Measurements from ENCODE around the gene TP53RK.

Gene TP53RK

GRCh38 chr20:46666306-46666705, 22.9 kb downstream of the TP53RK start:
- DNase-seq: no peak
- Histone ChIP-seq H3K36me3 (no peaks in the 10 kb centered on the region), H3K27me3 (ENCODE audit: insufficient read depth, low read depth, severe bottlenecking) (no peaks in the 10 kb centered on the region), H3K4me3 (ENCODE audit: low read depth, low read length) (no peak overlapping the region), H3K27ac (no peak overlapping the region), H3K9me3 (ENCODE audit: severe bottlenecking) (no peaks in the 10 kb centered on the region)
- TF ChIP-seq, protein P1, sequence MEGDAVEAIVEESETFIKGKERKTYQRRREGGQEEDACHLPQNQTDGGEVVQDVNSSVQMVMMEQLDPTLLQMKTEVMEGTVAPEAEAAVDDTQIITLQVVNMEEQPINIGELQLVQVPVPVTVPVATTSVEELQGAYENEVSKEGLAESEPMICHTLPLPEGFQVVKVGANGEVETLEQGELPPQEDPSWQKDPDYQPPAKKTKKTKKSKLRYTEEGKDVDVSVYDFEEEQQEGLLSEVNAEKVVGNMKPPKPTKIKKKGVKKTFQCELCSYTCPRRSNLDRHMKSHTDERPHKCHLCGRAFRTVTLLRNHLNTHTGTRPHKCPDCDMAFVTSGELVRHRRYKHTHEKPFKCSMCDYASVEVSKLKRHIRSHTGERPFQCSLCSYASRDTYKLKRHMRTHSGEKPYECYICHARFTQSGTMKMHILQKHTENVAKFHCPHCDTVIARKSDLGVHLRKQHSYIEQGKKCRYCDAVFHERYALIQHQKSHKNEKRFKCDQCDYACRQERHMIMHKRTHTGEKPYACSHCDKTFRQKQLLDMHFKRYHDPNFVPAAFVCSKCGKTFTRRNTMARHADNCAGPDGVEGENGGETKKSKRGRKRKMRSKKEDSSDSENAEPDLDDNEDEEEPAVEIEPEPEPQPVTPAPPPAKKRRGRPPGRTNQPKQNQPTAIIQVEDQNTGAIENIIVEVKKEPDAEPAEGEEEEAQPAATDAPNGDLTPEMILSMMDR (IDR thresholded peaks at IDR 0.05; ENCODE audit: low read depth, low read length): no peak

DNA sequence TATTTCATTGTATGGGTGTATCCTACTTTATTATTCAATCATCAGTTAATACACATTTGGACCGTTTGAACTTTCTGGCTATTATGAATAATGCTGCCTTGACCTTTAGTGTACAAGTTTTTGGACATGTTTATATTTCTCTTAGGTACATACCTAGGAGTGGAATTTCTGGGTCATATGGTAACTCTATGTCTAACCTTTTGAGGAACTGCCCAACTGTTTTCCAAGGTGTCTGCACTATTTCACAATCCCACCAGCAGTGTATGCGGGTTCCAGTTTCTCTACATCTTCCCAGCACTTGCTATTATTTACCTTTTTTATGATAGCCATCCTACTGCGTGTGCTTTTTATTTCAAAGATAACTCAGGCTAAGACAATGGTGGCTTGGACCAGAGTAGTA, 23.6 kb downstream of the TP53RK start:
- TF ChIP-seq, protein P1 (IDR thresholded peaks at IDR 0.05; ENCODE audit: low read depth, low read length): no peak
- Histone ChIP-seq H3K9me3 (ENCODE audit: severe bottlenecking) (no peaks in the 10 kb centered on the region), H3K36me3 (no peaks in the 10 kb centered on the region), H3K4me3 (ENCODE audit: low read depth, low read length) (no peak overlapping the region), H3K27me3 (ENCODE audit: insufficient read depth, low read depth, severe bottlenecking) (no peaks in the 10 kb centered on the region), H3K27ac (no peak overlapping the region)
- no peak for DNase-seq

DNA sequence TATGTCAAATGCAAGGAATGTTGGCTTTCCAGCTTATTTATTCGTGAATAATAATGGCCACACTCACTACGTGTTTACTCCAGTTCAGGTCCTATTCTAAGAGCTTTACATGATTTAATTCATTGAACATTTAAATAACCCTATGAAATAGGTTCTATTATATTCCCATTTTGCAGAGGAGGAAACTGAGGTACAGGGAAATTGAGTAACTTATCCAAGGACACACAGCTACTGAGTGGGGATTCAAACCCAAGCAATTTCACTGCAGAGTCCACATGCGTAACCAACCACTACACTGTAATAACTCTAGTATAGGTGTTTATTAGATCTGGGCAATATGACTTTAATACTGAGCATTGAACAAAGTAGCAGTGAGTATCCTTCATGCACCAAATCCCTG, 25.7 kb downstream of the TP53RK start:
- no peaks in the 10 kb centered on the region for H3K9me3 ChIP-seq (ENCODE audit: severe bottlenecking)
- H3K27ac ChIP-seq: no peak overlapping the region
- no peaks in the 10 kb centered on the region for H3K36me3 ChIP-seq
- H3K4me3 ChIP-seq (ENCODE audit: low read depth, low read length): no peak overlapping the region
- no peaks in the 10 kb centered on the region for H3K27me3 ChIP-seq (ENCODE audit: insufficient read depth, low read depth, severe bottlenecking)
- TF ChIP-seq, protein P1 (IDR thresholded peaks at IDR 0.05; ENCODE audit: low read depth, low read length): no peak
- no peak for DNase-seq

- Histone ChIP-seq H3K9me3 (ENCODE audit: severe bottlenecking) (no peaks in the 10 kb centered on the region), H3K27ac (no peak overlapping the region), H3K27me3 (ENCODE audit: insufficient read depth, low read depth, severe bottlenecking) (no peaks in the 10 kb centered on the region), H3K4me3 (ENCODE audit: low read depth, low read length) (no peak overlapping the region), H3K36me3 (no peaks in the 10 kb centered on the region)
- TF ChIP-seq, protein P1 (IDR thresholded peaks at IDR 0.05; ENCODE audit: low read depth, low read length): no peak
- DNase-seq: no peak
Measured at GRCh38 chr20:46661659-46662058, 27.6 kb downstream of the TP53RK start.

GRCh38 chr20:46660487-46660886, 28.8 kb downstream of the TP53RK start:
- no peak overlapping the region for H3K27ac ChIP-seq
- no peaks in the 10 kb centered on the region for H3K36me3 ChIP-seq
- no peaks in the 10 kb centered on the region for H3K9me3 ChIP-seq (ENCODE audit: severe bottlenecking)
- no peak for DNase-seq
- no peak overlapping the region for H3K4me3 ChIP-seq (ENCODE audit: low read depth, low read length)
- TF ChIP-seq, protein P1 (IDR thresholded peaks at IDR 0.05; ENCODE audit: low read depth, low read length): no peak
- H3K27me3 ChIP-seq (ENCODE audit: insufficient read depth, low read depth, severe bottlenecking): no peaks in the 10 kb centered on the region

GRCh38 chr20:46657618-46658017, 31.6 kb downstream of the TP53RK start:
- no peaks in the 10 kb centered on the region for H3K9me3 ChIP-seq (ENCODE audit: severe bottlenecking)

More at GRCh38 chr20:46657618-46658017, 31.6 kb downstream of the TP53RK start:
- Histone ChIP-seq H3K4me3 (ENCODE audit: low read depth, low read length) (no peak overlapping the region), H3K27me3 (ENCODE audit: insufficient read depth, low read depth, severe bottlenecking) (no peaks in the 10 kb centered on the region), H3K27ac (no peak overlapping the region), H3K36me3 (no peaks in the 10 kb centered on the region)
- no peak for DNase-seq
- TF ChIP-seq, protein P1 (IDR thresholded peaks at IDR 0.05; ENCODE audit: low read depth, low read length): no peak
